Keratinocyte (primary cell): Measurements from ENCODE around the gene DDX4. TPM values are rescaled to one million over a fixed set of nuclear protein-coding genes. Genes with fewer than 3 reads are reported as not detected.
A peak's percentile ranks its signal among the peaks of the same experiment; 100 is the strongest.

Source experiments
- DNase-seq: peaks from one replicate; pipeline ENCODE4 v3.0.0-alpha.2; 2011; ENCODE audit warnings: low read depth, missing footprints, low spot score
- FAIRE-seq: peaks from 2 replicates; lab custom pipeline; 2011; peaks lifted over from hg19 to GRCh38; lab: Jason Lieb, UNC
- H2AFZ ChIP-seq: 2 replicates; pipeline ENCODE4 v1.6.0; 2012; ENCODE audit warnings: low read length, control low read depth, inconsistent platforms; ENCODE audit not compliant: control insufficient read depth
- H3K27ac ChIP-seq: 2 replicates; pipeline ENCODE4 v1.5.1; 2011; ENCODE audit warnings: low read length; ENCODE audit not compliant: control insufficient read depth, insufficient read depth
- H3K27me3 ChIP-seq: 3 replicates; pipeline ENCODE4 v1.6.0; 2011; ENCODE audit warnings: low read length; ENCODE audit not compliant: control insufficient read depth, insufficient read depth; ENCODE audit errors: extremely low read depth
- H3K36me3 ChIP-seq, 2 experiments: 2 replicates in 1 of 2; 3 replicates in 1 of 2; pipeline ENCODE4 v1.5.1; 2011; ENCODE audit warnings: low read length in 2 of 2, mild to moderate bottlenecking in 1 of 2; ENCODE audit not compliant: control insufficient read depth in 2 of 2, insufficient read depth in 2 of 2; ENCODE audit errors: extremely low read depth in 1 of 2
- H3K4me1 ChIP-seq: 3 replicates; pipeline ENCODE4 v1.5.1; 2011; ENCODE audit warnings: low read length; ENCODE audit not compliant: control insufficient read depth, insufficient read depth; ENCODE audit errors: extremely low read depth
- H3K4me2 ChIP-seq: 3 replicates; pipeline ENCODE4 v1.6.0; 2011; ENCODE audit warnings: low read depth, low read length; ENCODE audit not compliant: control insufficient read depth, insufficient read depth; ENCODE audit errors: extremely low read depth
- H3K4me3 ChIP-seq, 3 experiments: fragments of 200-600 bp in 1 of 3; sonication (generic) in 1 of 3; 2 replicates in 2 of 3; 3 replicates in 1 of 3; pipeline ENCODE4 v1.5.1; 2011 to 2016; ENCODE audit warnings: low read length in 3 of 3, mild to moderate bottlenecking in 3 of 3, control low read depth in 2 of 3, inconsistent platforms in 1 of 3, low read depth in 1 of 3, mixed read lengths in 1 of 3, mixed run types in 1 of 3, moderate library complexity in 1 of 3; ENCODE audit not compliant: control insufficient read depth in 2 of 3, insufficient read depth in 2 of 3; ENCODE audit errors: extremely low read depth in 1 of 3
- H3K79me2 ChIP-seq: 2 replicates; pipeline ENCODE4 v1.6.0; 2012; ENCODE audit warnings: low read length; ENCODE audit not compliant: control insufficient read depth, insufficient read depth
- H3K9ac ChIP-seq: 3 replicates; pipeline ENCODE4 v1.6.0; 2011; ENCODE audit warnings: low read length; ENCODE audit not compliant: control insufficient read depth, insufficient read depth; ENCODE audit errors: extremely low read depth
- H3K9me1 ChIP-seq: 3 replicates; pipeline ENCODE4 v1.6.0; 2011; ENCODE audit warnings: low read length; ENCODE audit not compliant: control insufficient read depth, insufficient read depth; ENCODE audit errors: extremely low read depth
- H3K9me3 ChIP-seq: 2 replicates; pipeline ENCODE4 v1.5.1; 2012; ENCODE audit warnings: low read depth, low read length; ENCODE audit not compliant: control insufficient read depth
- H4K20me1 ChIP-seq: 3 replicates; pipeline ENCODE4 v1.6.0; 2011; ENCODE audit warnings: low read length; ENCODE audit not compliant: control insufficient read depth, insufficient read depth; ENCODE audit errors: extremely low read depth
- CTCF ChIP-seq, 3 experiments: IDR thresholded peaks in 1 of 3; conservative IDR thresholded peaks in 1 of 3; optimal IDR thresholded peaks in 1 of 3; 2 replicates in 2 of 3; 3 replicates in 1 of 3; pipeline versions ENCODE3 to v1.5.1; 2011; ENCODE audit warnings: low read length in 3 of 3, mild to moderate bottlenecking in 3 of 3, moderate library complexity in 2 of 3, control low read depth in 1 of 3, inconsistent platforms in 1 of 3; ENCODE audit not compliant: insufficient read depth in 2 of 3; ENCODE audit errors: extremely low read depth in 1 of 3
- EZH2 ChIP-seq: IDR thresholded peaks from one replicate; pipeline ENCODE4 v1.6.1; 2012; ENCODE audit warnings: inconsistent platforms, mild to moderate bottlenecking, low read length, moderate library complexity
- dilution Hi-C: fragments of 300-500 bp; cut with MboI; formaldehyde crosslinking; loops from one replicate; pipeline ENCODE4 v1.7.0; 2020; ENCODE audit warnings: low sequenced_read_pairs; ENCODE audit not compliant: extremely low pct_ligation_motif_present
- polyA plus RNA-seq, 5 experiments: library from polyadenylated mRNA; depleted of rRNA in 3 of 5; stranded (reverse) in 3 of 5; stranded (forward) in 1 of 5; unstranded in 1 of 5; fragments of >200 nt; gene quantifications; 1 replicate in 1 of 5; 2 replicates in 3 of 5; 3 replicates in 1 of 5; pipeline versions ENCODE4 v1.2.1 to v1.2.3, GENCODE V29; 2011 to 2012; ENCODE audit warnings: missing spikeins in 2 of 5, low read depth in 1 of 5, low replicate concordance in 1 of 5

The DDX4 gene
- polyA plus RNA-seq, 1 donor (not counting 4 experiments of a cell fraction or from before 2014, with no cell fraction given): 0.04 TPM

DNA sequence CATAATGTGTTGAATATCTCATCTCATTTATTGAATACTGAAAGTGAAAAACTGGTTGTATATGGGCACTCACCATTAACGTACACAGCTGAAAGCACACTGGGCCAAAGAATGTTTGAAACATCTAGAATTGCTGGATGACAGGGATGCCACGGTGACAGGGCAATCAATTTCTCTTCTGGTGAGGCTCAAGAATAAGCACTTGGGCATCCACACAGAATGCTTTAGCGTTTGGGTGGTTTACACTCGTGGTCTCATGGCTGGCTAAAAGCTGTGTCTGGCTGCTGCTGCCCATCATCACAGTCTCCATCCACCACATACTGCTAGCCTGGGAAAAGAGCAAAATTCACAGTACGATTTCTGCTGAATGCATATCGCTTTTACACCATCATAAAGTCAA is 82.6 kb downstream of the DDX4 start:
- H3K36me3 ChIP-seq: no peaks in the 10 kb centered on the region
- no peak overlapping the region for H2AFZ ChIP-seq
- H3K27me3 ChIP-seq: peaks cover 6% of the 10 kb centered on the region
- dilution Hi-C loops: no loop called here
- FAIRE-seq (no peak), DNase-seq (no peak)
- no peaks in the 10 kb centered on the region for H3K79me2 ChIP-seq
- no peak overlapping the region for H3K9ac ChIP-seq
- no peak overlapping the region for H3K27ac ChIP-seq
- H4K20me1 ChIP-seq: no peaks in the 10 kb centered on the region
- H3K4me2 ChIP-seq: no peak overlapping the region
- TF ChIP-seq EZH2 (no peak), CTCF (optimal IDR thresholded peaks at IDR 0.05 in 1 of 3, IDR thresholded peaks at IDR 0.05 in 1 of 3, conservative IDR thresholded peaks at IDR 0.05 in 1 of 3; ENCODE audit: extremely low read depth in 1 of 3, insufficient read depth in 2 of 3, low read length in 3 of 3) (no peak)
- H3K9me3 ChIP-seq: no peaks in the 10 kb centered on the region
- H3K4me1 ChIP-seq: peaks cover 5% of the 10 kb centered on the region
- H3K4me3 ChIP-seq: no peak overlapping the region
- no peaks in the 10 kb centered on the region for H3K9me1 ChIP-seq

DNA sequence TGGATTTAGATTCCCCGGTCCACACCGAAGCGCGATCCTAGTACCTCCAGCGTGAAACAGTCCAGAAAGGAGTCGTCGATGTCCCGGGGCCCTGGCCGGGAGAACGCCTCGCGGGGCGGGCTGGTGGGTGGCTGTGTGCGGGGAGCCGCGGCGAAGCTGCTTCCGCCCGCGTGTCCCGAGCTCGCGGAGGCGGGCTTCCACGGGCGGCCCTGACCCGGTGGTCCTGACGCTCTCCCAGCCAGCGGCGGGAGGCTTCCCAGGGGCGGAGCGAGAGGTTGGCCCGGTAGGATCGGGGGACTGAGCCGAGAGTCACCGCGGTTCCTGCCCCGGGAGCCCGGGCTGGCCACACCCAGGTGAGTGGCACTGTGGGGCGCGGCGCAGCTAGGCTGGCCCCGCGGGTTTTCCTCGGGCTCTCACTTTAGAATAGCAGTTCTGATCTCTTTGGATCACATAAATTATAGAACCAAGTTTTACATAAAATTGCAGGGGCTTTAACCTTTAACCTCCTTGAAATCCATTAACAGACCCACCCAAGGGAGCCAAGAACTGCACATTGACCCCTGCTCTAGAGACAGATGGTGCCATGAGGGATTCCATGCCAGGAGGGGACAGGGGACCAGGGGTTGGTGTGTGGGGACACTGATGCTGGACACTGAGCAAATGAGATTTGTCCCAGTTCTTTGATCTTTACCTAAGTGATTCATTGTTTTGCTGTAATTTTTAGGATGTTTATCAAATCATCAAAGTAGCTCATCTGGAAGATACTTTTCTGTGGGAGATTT is 84.1 kb downstream of the DDX4 start:
- dilution Hi-C loops: no loop called here
- Histone ChIP-seq H3K4me1 (peaks cover 5% of the 10 kb centered on the region), H3K27ac (no peak overlapping the region), H2AFZ (peak overlapping the region; percentile 25), H4K20me1 (no peaks in the 10 kb centered on the region), H3K79me2 (no peaks in the 10 kb centered on the region), H3K9me3 (no peaks in the 10 kb centered on the region), H3K27me3 (peaks cover 6% of the 10 kb centered on the region), H3K4me3 (peak overlapping the region; percentile 18 to 46 (median 34)), H3K9ac (peak overlapping the region; percentile 13), H3K4me2 (peak overlapping the region; percentile 71), H3K36me3 (no peaks in the 10 kb centered on the region), H3K9me1 (no peaks in the 10 kb centered on the region)
- no peak for DNase-seq
- no peak for FAIRE-seq
- TF ChIP-seq EZH2: no peak
- TF ChIP-seq CTCF (optimal IDR thresholded peaks at IDR 0.05 in 1 of 3, IDR thresholded peaks at IDR 0.05 in 1 of 3, conservative IDR thresholded peaks at IDR 0.05 in 1 of 3; ENCODE audit: extremely low read depth in 1 of 3, insufficient read depth in 2 of 3, low read length in 3 of 3): no peak
